GM20431 (cell line): ENCODE results near the gene TEP1.
"Not testable (repeated sequence)": the region's sequence is repeated elsewhere in the genome, so short reads cannot be mapped to it uniquely, and the experiment has no call there.

Experiments
- in situ Hi-C: fragments of 300-500 bp; cut with MseI, MboI; formaldehyde crosslinking; loops from one replicate; pipeline ENCODE4 v1.15.0; 2020; ENCODE audit warnings: low sequenced_read_pairs; ENCODE audit not compliant: unreplicated experiment

Gene TEP1

GRCh38 chr14:20397511-20397910 is 15.8 kb downstream of the TEP1 start:
- in situ Hi-C loops = no loop called here

- in situ Hi-C loops = no loop called here
Observed at GRCh38 chr14:20391505-20391904, 21.8 kb downstream of the TEP1 start.

GRCh38 chr14:20388159-20388558 is 25.1 kb downstream of the TEP1 start:
- in situ Hi-C loops = no loop called here

GRCh38 chr14:20387576-20387975 is 25.7 kb downstream of the TEP1 start:
- in situ Hi-C loops = no loop called here

GRCh38 chr14:20386276-20386855 is 26.9 kb downstream of the TEP1 start:
- in situ Hi-C loops = no loop called here

GRCh38 chr14:20384886-20385285 is 28.4 kb downstream of the TEP1 start:
- in situ Hi-C loops = no loop called here

- in situ Hi-C loops = no loop called here
Observed at GRCh38 chr14:20384321-20384720, 29.0 kb downstream of the TEP1 start.

- in situ Hi-C loops = no loop called here
Observed at GRCh38 chr14:20383636-20384035, 29.7 kb downstream of the TEP1 start.

GRCh38 chr14:20383032-20383431 is 30.3 kb downstream of the TEP1 start:
- in situ Hi-C loops = no loop called here

GRCh38 chr14:20382526-20382925 is 30.8 kb downstream of the TEP1 start:
- in situ Hi-C loops = no loop called here

GRCh38 chr14:20381341-20381740 is 32.0 kb downstream of the TEP1 start:
- in situ Hi-C loops = no loop called here

- in situ Hi-C loops = no loop called here
Observed at GRCh38 chr14:20380681-20381080, 32.6 kb downstream of the TEP1 start.

GRCh38 chr14:20379743-20380142 is 33.6 kb downstream of the TEP1 start:
- in situ Hi-C loops = no loop called here

- in situ Hi-C loops = no loop called here
Observed at GRCh38 chr14:20377171-20377570, 36.1 kb downstream of the TEP1 start.

- in situ Hi-C loops = no loop called here
Observed at GRCh38 chr14:20376071-20376588, 37.2 kb downstream of the TEP1 start.

- in situ Hi-C loops = no loop called here
Observed at GRCh38 chr14:20375471-20375870, 37.8 kb downstream of the TEP1 start.

GRCh38 chr14:20372796-20373195 is 40.5 kb downstream of the TEP1 start:
- in situ Hi-C loops = no loop called here

- in situ Hi-C loops = no loop called here
Observed at GRCh38 chr14:20365928-20366327, 47.4 kb downstream of the TEP1 start.

- in situ Hi-C loops = not testable (repeated sequence)
Observed at GRCh38 chr14:20358474-20358873, 54.8 kb downstream of the TEP1 start.

GRCh38 chr14:20356422-20356821 is 56.9 kb downstream of the TEP1 start:
- in situ Hi-C loops = no loop called here

GRCh38 chr14:20350860-20351259 is 62.4 kb downstream of the TEP1 start:
- in situ Hi-C loops = no loop called here

GRCh38 chr14:20350282-20350681 is 63.0 kb downstream of the TEP1 start:
- in situ Hi-C loops = no loop called here
